ENCODE results near the gene NEURL1B.
"Not testable (repeated sequence)": the region's sequence is repeated elsewhere in the genome, so short reads cannot be mapped to it uniquely, and the experiment has no call there.

Gene NEURL1B

GRCh38 chr5:172700365-172701290 is 59.6 kb downstream of the NEURL1B start:
- no peak for DNase-seq

GRCh38 chr5:172701291-172701656 is 60.2 kb downstream of the NEURL1B start:
- no peak for DNase-seq

GRCh38 chr5:172703952-172704351 is 62.9 kb downstream of the NEURL1B start:
- DNase-seq, result no peak

- no peak for DNase-seq
These were observed 64.6 kb downstream of the NEURL1B start for GRCh38 chr5:172705576-172706084.

GRCh38 chr5:172706796-172707195 is 65.7 kb downstream of the NEURL1B start:
- no peak for DNase-seq

- no peak for DNase-seq
These were observed 66.5 kb downstream of the NEURL1B start for GRCh38 chr5:172707285-172708182.

- DNase-seq, result no peak
These were observed 67.1 kb downstream of the NEURL1B start for GRCh38 chr5:172708183-172708505.

- no peak for DNase-seq
These were observed 69.6 kb downstream of the NEURL1B start for GRCh38 chr5:172710676-172711075.

- DNase-seq, result not testable (repeated sequence)
These were observed 70.3 kb downstream of the NEURL1B start for GRCh38 chr5:172711321-172711861.

GRCh38 chr5:172712610-172713009 is 71.5 kb downstream of the NEURL1B start:
- DNase-seq, result no peak

GRCh38 chr5:172713113-172713808 is 72.2 kb downstream of the NEURL1B start:
- DNase-seq, result peak; percentile 74

- DNase-seq, result no peak
These were observed 72.9 kb downstream of the NEURL1B start for GRCh38 chr5:172713809-172714490.

GRCh38 chr5:172714491-172715420 is 73.7 kb downstream of the NEURL1B start:
- DNase-seq, result peak; percentile 66

GRCh38 chr5:172715421-172715780 is 74.3 kb downstream of the NEURL1B start:
- DNase-seq, result no peak

- DNase-seq, result no peak
These were observed 75.0 kb downstream of the NEURL1B start for GRCh38 chr5:172715931-172716682.

- DNase-seq, result peak; percentile 85
These were observed 75.8 kb downstream of the NEURL1B start for GRCh38 chr5:172716796-172717313.

GRCh38 chr5:172717481-172718195 is 76.6 kb downstream of the NEURL1B start:
- DNase-seq, result no peak

GRCh38 chr5:172718527-172719114 is 77.6 kb downstream of the NEURL1B start:
- DNase-seq, result no peak

GRCh38 chr5:172719211-172719610 is 78.1 kb downstream of the NEURL1B start:
- no peak for DNase-seq
